Activated CD8-positive, alpha-beta memory T cell treated with anti-CD3 and anti-CD28 coated beads, Interleukin-2, amount 50 U/mL, for 48 hours (primary cell): ENCODE results near the gene MLXIP.
A peak's percentile ranks its signal among the peaks of the same experiment; 100 is the strongest.
"Not testable (repeated sequence)": the region's sequence is repeated elsewhere in the genome, so short reads cannot be mapped to it uniquely, and the experiment has no call there.

Experiments used
- DNase-seq: peaks from one replicate; pipeline ENCODE4 v3.0.0-alpha.2; 2020

MLXIP gene

GRCh38 chr12:122052285-122052684 lies 26.3 kb upstream of the MLXIP start:
- DNase-seq, result no peak

GRCh38 chr12:122054842-122055520 lies 23.6 kb upstream of the MLXIP start:
- no peak for DNase-seq

DNA sequence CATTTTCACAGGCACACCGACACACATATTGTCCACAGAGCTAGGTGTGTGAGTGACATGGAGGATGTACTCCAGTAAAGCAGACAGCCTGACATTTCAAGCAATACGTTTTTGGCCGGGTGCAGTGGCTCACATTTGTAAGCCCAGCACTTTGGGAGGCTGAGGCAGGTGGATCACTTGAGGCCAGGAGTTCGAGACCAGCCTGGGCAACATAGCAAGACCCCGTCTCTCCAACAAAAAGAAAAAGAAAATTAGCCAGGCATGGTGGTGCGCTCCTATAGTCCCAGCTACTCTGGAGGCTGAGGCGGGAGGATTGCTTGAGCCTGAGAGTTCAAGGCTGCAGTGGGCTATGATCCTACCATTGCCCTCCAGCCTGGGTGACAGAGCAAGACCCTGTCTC lies 22.1 kb upstream of the MLXIP start:
- DNase-seq, result not testable (repeated sequence)

GRCh38 chr12:122057007-122057735 lies 21.4 kb upstream of the MLXIP start:
- no peak for DNase-seq

- DNase-seq, result no peak
Measured at GRCh38 chr12:122057769-122058168, 20.8 kb upstream of the MLXIP start.

DNA sequence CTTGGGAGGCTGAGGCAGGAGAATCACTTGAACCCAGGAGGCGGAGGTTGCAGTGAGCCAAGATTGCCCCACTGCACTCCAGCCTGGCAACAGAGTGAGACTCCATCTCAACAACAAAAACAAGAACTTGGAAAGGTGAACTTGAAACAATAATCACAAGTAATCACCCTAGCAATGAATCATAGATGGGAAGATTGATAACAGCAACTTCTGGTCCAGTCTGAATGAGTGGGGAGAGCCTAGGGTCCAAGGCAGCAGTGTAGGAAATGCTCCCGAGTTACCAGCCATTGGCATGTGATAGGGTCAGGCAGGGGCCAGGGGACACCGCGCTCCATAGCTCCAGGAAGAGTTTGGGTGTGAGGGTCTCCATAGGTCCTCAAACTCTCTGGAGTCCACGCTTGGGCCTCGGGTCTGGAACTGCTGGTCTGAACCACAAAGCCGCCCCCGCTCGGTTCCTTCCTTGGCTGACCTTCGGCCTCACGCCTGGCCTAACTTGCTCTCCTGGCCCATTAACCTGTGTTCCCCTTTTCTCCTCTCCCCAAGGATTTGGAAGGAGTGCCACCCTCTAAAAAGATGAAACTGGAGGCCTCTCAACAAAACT lies 19.9 kb upstream of the MLXIP start:
- no peak for DNase-seq

- DNase-seq, result no peak
Measured at GRCh38 chr12:122059203-122059960, 19.2 kb upstream of the MLXIP start.

GRCh38 chr12:122060081-122060501 lies 18.5 kb upstream of the MLXIP start:
- no peak for DNase-seq

DNA sequence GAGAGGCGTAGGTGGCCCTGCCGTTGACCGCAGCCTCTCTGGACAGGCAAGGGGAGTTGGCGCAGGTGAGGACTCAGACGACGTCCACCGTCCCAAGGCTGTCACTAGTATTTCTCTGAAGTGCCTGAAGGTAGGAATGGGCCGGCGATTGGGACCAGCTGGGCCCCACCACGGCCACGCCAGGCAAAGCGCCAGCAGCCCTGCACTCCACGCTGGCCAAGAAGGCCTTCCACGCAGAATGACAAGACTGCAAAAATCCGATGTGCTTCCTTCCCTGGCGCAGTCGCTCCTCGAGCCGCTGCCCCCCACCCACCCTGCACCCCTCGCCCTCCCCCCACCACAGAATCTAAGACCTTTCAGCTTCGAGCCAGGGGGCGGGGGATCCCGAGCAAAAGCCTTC lies 17.3 kb upstream of the MLXIP start:
- no peak for DNase-seq

GRCh38 chr12:122062832-122063693 lies 15.5 kb upstream of the MLXIP start:
- DNase-seq, result no peak

GRCh38 chr12:122063694-122064024 lies 14.9 kb upstream of the MLXIP start:
- DNase-seq, result no peak

DNA sequence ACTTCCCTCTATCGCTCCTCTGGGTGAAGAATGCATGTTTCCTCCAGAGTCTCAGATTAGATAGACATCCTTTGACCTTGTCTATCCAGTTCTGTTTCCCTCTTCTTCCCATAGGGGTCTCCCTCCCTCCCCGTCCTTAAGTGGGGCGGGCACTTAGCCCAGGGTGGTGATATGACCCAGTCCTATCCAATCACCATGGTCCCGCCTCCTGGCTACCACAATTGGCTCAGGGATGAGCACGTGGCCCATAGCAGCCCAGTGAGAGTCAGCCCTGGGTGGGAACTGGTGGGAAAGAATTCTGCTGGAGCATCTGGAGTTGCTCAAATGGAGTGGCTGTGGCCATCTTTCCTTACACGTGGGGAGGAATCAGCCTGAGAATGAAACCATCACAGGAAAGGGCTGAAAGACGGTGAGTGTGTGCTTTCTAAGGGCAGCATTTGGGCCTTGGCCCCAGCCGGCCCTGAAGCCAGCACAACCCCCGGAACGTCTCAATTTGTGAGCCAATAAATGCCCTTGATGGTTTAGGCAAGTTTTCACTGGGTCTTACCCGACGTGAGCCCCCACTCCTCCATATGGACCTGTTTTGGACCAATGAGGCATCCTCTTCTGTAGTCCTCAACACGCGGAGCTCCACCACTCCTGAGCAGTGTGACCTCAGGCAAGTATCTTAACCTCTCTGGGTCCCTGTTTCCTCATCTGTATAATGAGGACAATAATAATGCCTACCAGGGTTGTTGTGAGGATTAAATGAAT lies 14.4 kb upstream of the MLXIP start:
- DNase-seq, result peak; percentile 68

GRCh38 chr12:122064780-122065588 lies 13.6 kb upstream of the MLXIP start:
- DNase-seq, result no peak

DNA sequence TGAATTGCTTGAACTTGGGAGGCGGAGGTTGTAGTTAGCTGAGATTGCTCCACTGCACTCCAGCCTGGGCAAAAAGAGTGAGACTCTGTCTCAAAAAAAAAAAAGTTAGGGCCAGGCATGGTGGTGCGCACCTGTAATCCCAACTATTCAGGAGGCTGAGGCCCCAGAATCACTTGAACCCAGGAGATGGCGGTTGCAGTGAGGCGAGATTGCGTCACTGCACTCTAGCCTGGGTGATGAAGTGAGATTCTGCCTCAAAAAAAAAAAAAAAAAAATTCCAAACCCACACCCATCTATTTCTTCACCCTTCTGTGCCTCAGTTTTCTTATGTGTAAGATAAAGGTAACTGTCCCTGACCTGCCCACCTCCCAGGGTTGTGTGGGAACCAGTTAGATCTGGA lies 11.0 kb upstream of the MLXIP start:
- no peak for DNase-seq

GRCh38 chr12:122067966-122068365 lies 10.6 kb upstream of the MLXIP start:
- peak; percentile 73 for DNase-seq

DNA sequence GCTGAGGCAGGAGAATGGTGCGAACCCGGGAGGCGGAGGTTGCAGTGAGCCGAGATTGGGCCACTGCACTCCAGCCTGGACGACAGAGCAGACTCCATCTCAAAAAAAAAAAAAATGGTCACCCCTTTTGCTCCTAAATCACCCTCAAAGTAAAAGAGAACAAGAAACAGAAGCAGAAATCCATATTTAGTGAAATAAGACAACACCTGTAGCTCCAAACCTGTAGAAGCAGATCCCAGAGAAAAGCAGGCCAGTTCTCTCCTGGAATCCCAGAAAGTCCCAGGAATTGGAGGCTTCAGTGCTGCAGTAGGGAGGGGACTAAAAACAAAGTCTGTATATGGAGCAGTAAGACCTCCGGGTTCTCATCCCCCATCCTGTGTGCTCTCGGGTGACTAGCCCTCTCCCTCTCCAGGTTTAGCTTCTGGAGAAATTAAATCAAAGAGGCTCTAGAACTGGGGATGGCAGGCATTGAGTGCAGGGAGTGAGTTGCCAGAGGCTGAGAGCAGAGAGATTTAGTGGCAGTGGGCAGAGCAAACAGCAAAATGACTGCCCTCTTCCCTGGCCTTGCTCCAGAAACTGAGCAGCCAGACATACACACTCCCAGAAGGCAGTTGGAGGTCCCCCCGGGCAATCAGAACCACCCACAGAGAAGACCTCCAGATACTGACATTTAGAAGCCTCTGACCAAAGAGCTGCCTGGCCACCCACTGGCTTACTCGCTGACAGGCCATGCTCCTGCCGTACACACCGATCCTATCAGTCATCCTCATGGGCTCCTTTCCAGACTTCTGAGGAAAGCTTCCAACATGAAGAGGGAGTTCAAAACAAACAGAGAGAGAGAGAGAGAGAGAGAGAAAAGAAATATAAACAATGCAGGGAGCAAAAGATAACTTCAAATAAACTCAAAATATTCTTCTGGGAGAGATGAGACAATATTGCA lies 6.3 kb upstream of the MLXIP start:
- no peak for DNase-seq

DNA sequence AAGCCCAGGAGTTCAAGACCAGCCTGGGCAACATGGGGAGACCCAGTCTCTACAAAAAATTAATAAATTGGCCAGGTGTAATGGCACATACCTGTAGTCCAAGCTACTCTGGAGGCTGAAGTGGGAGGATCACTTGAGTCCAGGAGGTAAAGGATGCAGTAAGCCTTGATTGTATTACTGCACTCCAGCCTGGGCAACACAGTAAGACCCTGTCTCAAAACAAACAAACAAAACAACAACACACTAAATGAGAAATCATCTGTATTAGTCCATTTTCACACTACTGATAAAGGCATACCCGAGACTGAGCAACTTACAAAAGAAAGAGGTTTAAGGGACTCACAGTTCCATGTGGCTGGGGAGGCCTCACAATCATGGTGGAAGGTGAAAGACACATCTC lies 4.7 kb upstream of the MLXIP start:
- DNase-seq, result no peak

DNA sequence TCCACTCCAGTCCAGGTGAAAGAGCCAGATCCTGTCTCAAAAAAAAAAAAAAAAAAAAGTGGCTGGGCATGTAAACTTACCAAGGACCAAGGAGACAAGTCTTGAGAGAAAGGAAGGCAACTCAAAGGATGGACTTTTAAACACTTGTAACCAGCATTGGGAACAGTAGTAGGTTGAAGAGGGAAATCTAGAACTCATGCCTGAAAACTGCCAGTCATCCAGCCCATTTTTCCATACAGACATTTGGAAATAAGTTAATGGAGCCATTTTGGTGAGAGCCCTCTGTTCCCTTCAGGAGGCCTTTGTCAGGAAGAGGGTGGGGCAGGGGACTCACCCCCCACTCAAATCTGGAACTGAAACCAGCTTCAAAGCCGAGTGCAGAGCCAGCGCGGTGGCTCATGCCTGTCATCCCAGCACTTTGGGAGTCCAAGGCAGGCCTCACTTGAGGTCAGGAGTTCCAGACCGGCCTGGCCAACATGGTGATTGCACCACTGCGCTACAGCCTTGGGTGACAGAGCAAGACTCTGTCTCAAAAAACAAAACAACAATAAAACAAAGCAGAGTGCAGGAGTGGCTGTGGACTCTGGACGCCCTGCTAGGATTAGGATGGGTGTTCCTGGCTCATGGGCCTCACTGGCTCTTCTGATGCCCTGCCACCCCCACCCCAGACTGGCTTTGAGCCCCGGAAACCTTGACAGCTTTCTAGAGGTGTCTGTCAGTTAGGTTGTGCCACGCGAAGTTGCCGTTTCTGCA lies 1.6 kb upstream of the MLXIP start:
- no peak for DNase-seq

- DNase-seq, result peak; percentile 75
Measured at GRCh38 chr12:122079033-122079531, 526 bp downstream of the MLXIP start.
